SK-N-SH treated with all-trans-retinoic acid at 6 μM for 48 hours (cell line): Measurements from ENCODE around the gene PEX7.

Experiments
- ATAC-seq: fragments of 200-7000 bp; cut with Tn5 transposase; 3 replicates; pipeline ENCODE4 v1.9.1; 2020; ENCODE audit warnings: mild to moderate bottlenecking, moderate library complexity
- ARNTL ChIP-seq: fragments of 450-650 bp; formaldehyde crosslinking; IDR thresholded peaks from 2 replicates; pipeline ENCODE4 v1.5.0; 2020; ENCODE audit warnings: low read depth, mild to moderate bottlenecking, moderate library complexity, borderline replicate concordance
- BACH2 ChIP-seq: fragments of 250-450 bp; sonication (Bioruptor Pico); IDR thresholded peaks from 2 replicates; pipeline ENCODE4 v1.9.0; 2021; ENCODE audit warnings: mild to moderate bottlenecking, borderline replicate concordance
- CREB5 ChIP-seq: fragments of 250-450 bp; sonication (Bioruptor Pico); IDR thresholded peaks from 2 replicates; pipeline ENCODE4 v1.5.1; 2020; ENCODE audit warnings: low read depth, mild to moderate bottlenecking, moderate library complexity
- CSDC2 ChIP-seq: fragments of 250-450 bp; sonication (Bioruptor Pico); IDR thresholded peaks from 2 replicates; pipeline ENCODE4 v1.5.0; 2020; ENCODE audit warnings: mild to moderate bottlenecking, moderate library complexity
- CSRNP3 ChIP-seq: fragments of 250-450 bp; sonication (Bioruptor Pico); IDR thresholded peaks from 2 replicates; pipeline ENCODE4 v1.5.1; 2021; ENCODE audit warnings: mild to moderate bottlenecking, moderate library complexity
- ESRRG ChIP-seq: fragments of 250-450 bp; sonication (Bioruptor Pico); IDR thresholded peaks from 2 replicates; pipeline ENCODE4 v1.6.1; 2021; ENCODE audit warnings: mild to moderate bottlenecking
- ISL1 ChIP-seq: fragments of 250-450 bp; sonication (Bioruptor Pico); IDR thresholded peaks from 2 replicates; pipeline ENCODE4 v2.1.2; 2022; ENCODE audit warnings: mild to moderate bottlenecking, moderate library complexity
- OSR1 ChIP-seq: fragments of 250-450 bp; sonication (Bioruptor Pico); IDR thresholded peaks from 2 replicates; pipeline ENCODE4 v1.8.0; 2022; ENCODE audit warnings: moderate library complexity, mild to moderate bottlenecking, inconsistent platforms
- PATZ1 ChIP-seq: fragments of 250-450 bp; sonication (Bioruptor Pico); IDR thresholded peaks from 2 replicates; pipeline ENCODE4 v1.8.0; 2020; ENCODE audit warnings: mild to moderate bottlenecking, moderate library complexity, borderline replicate concordance
- POU6F1 ChIP-seq: fragments of 250-450 bp; sonication (Bioruptor Pico); IDR thresholded peaks from 2 replicates; pipeline ENCODE4 v1.8.0; 2021; ENCODE audit warnings: low read depth, mild to moderate bottlenecking, moderate library complexity, borderline replicate concordance
- RARB ChIP-seq: fragments of 250-450 bp; sonication (Bioruptor Pico); IDR thresholded peaks from 2 replicates; pipeline ENCODE4 v1.8.0; 2021; ENCODE audit warnings: mild to moderate bottlenecking, moderate library complexity
- SNAI2 ChIP-seq: fragments of 250-450 bp; sonication (Bioruptor Pico); IDR thresholded peaks from 2 replicates; pipeline ENCODE4 v1.5.0; 2020; ENCODE audit warnings: mild to moderate bottlenecking, moderate library complexity
- TCF4 ChIP-seq: fragments of 250-450 bp; sonication (Bioruptor Pico); IDR thresholded peaks from 2 replicates; pipeline ENCODE4 v1.8.0; 2021; ENCODE audit warnings: mild to moderate bottlenecking, moderate library complexity, borderline replicate concordance
- TOX ChIP-seq: fragments of 250-450 bp; sonication (Bioruptor Pico); IDR thresholded peaks from 2 replicates; pipeline ENCODE4 v1.8.0; 2021; ENCODE audit warnings: mild to moderate bottlenecking, moderate library complexity, borderline replicate concordance
- TSHZ2 ChIP-seq: fragments of 250-450 bp; sonication (Bioruptor Pico); IDR thresholded peaks from 2 replicates; pipeline ENCODE4 v1.5.0; 2020; ENCODE audit warnings: mild to moderate bottlenecking, moderate library complexity
- ZFP30 ChIP-seq: fragments of 450-650 bp; formaldehyde crosslinking; IDR thresholded peaks from 2 replicates; pipeline ENCODE4 v1.5.0; 2022; ENCODE audit warnings: mild to moderate bottlenecking, moderate library complexity
- ZNF565 ChIP-seq: fragments of 450-650 bp; formaldehyde crosslinking; conservative IDR thresholded peaks from 2 replicates; pipeline ENCODE4 v1.5.0; 2020; ENCODE audit warnings: low read depth, mild to moderate bottlenecking, moderate library complexity
- ZNF8 ChIP-seq: fragments of 450-650 bp; formaldehyde crosslinking; IDR thresholded peaks from 2 replicates; pipeline ENCODE4 v1.5.0; 2020; ENCODE audit warnings: mild to moderate bottlenecking, moderate library complexity

The PEX7 gene

GRCh38 chr6:136779682-136780081 is 42.7 kb upstream of the PEX7 start (continued):
- TF ChIP-seq POU6F1 (CRISPR knock-in tag) (no peak), BACH2 (CRISPR knock-in tag) (no peak)

- TF ChIP-seq TSHZ2 (CRISPR knock-in tag), result no peak
- TF ChIP-seq CSDC2 (CRISPR knock-in tag), result no peak
- no peak for TF ChIP-seq CSRNP3 (CRISPR knock-in tag)
- no peak for TF ChIP-seq OSR1
- no peak for TF ChIP-seq ARNTL (CRISPR knock-in tag)
- TF ChIP-seq RARB (CRISPR knock-in tag), result no peak
- TF ChIP-seq ZFP30 (CRISPR knock-in tag), result no peak
- TF ChIP-seq ZNF8 (CRISPR knock-in tag), result no peak
- no peak for TF ChIP-seq ESRRG (CRISPR knock-in tag)
- no peak for TF ChIP-seq TCF4 (CRISPR knock-in tag)
- no peak for TF ChIP-seq POU6F1 (CRISPR knock-in tag)
- TF ChIP-seq SNAI2 (CRISPR knock-in tag), result no peak
- TF ChIP-seq, all 23 proteins: peak for 0
- ATAC-seq, result no peak
Observed at GRCh38 chr6:136780972-136781371, 41.4 kb upstream of the PEX7 start.

GRCh38 chr6:136782021-136782770 is 40.2 kb upstream of the PEX7 start:
- TF ChIP-seq ISL1 (CRISPR knock-in tag) (no peak), ESRRG (CRISPR knock-in tag) (no peak), ZNF565 (CRISPR knock-in tag) (no peak), CREB5 (CRISPR knock-in tag) (no peak), PATZ1 (no peak), OSR1 (no peak), RARB (CRISPR knock-in tag) (no peak), ZFP30 (CRISPR knock-in tag) (no peak), TCF4 (CRISPR knock-in tag) (no peak), TOX (CRISPR knock-in tag) (no peak), SNAI2 (CRISPR knock-in tag) (no peak), CSDC2 (CRISPR knock-in tag) (no peak), CSRNP3 (CRISPR knock-in tag) (no peak), BACH2 (CRISPR knock-in tag) (no peak)
- peak; percentile 90 for ATAC-seq
